Smooth muscle cell (in vitro differentiated cells): ENCODE data around the gene NDUFB6. TPM values are rescaled to one million over a fixed set of nuclear protein-coding genes. Genes with fewer than 3 reads are reported as not detected.

Experiments
- DNase-seq: peaks from one replicate; lab custom pipeline; 2025; ENCODE audit not compliant: unreplicated experiment; lab: John Stamatoyannopoulos, UW
- H2AFZ ChIP-seq: fragments of 200-600 bp; sonication (generic); 2 replicates; pipeline ENCODE4 v1.6.0; 2016; ENCODE audit warnings: antibody characterized with exemption, low read depth, mild to moderate bottlenecking
- H3F3A ChIP-seq: fragments of 200-600 bp; sonication (generic); 2 replicates; pipeline ENCODE4 v1.6.0; 2017; ENCODE audit warnings: antibody characterized with exemption, low read depth
- H3K27ac ChIP-seq: fragments of 200-600 bp; sonication (generic); 2 replicates; pipeline ENCODE4 v1.5.1; 2016; ENCODE audit warnings: low read depth, mild to moderate bottlenecking
- H3K27me3 ChIP-seq: fragments of 200-600 bp; sonication (generic); 2 replicates; pipeline ENCODE4 v1.6.1; 2016; ENCODE audit warnings: low read depth, mild to moderate bottlenecking
- H3K36me3 ChIP-seq: fragments of 200-600 bp; sonication (generic); 2 replicates; pipeline ENCODE4 v1.5.1; 2016; ENCODE audit warnings: low read depth
- H3K4me1 ChIP-seq: fragments of 200-600 bp; sonication (generic); 2 replicates; pipeline ENCODE4 v1.5.1; 2016; ENCODE audit warnings: low read depth
- H3K4me2 ChIP-seq: fragments of 200-600 bp; sonication (generic); 2 replicates; pipeline ENCODE4 v1.6.0; 2016; ENCODE audit warnings: mild to moderate bottlenecking
- H3K4me3 ChIP-seq: fragments of 200-600 bp; sonication (generic); 2 replicates; pipeline ENCODE4 v1.5.1; 2016; ENCODE audit warnings: mild to moderate bottlenecking
- H3K79me2 ChIP-seq: fragments of 200-600 bp; sonication (generic); 2 replicates; pipeline ENCODE4 v1.6.0; 2016; ENCODE audit warnings: low read depth, mild to moderate bottlenecking
- H3K9ac ChIP-seq: fragments of 200-600 bp; sonication (generic); 2 replicates; pipeline ENCODE4 v1.6.0; 2016; ENCODE audit warnings: low read depth
- H3K9me3 ChIP-seq: fragments of 200-600 bp; sonication (generic); replicated peaks from 2 replicates; pipeline ENCODE4 v1.5.1; 2016; ENCODE audit warnings: low read depth
- H4K20me1 ChIP-seq: fragments of 200-600 bp; sonication (generic); 2 replicates; pipeline ENCODE4 v1.6.0; 2016; ENCODE audit warnings: low read depth
- CTCF ChIP-seq: fragments of 200-600 bp; sonication (generic); IDR thresholded peaks from 2 replicates; pipeline ENCODE4 v1.5.1; 2017; ENCODE audit warnings: borderline replicate concordance, mild to moderate bottlenecking, antibody characterized with exemption; ENCODE audit not compliant: insufficient read depth, poor library complexity, severe bottlenecking
- WGBS: methylation state at CpG from one replicate; pipeline ENCODE4 v1.1.7; 2016; ENCODE audit warnings: low lambda C conversion rate; 5-methylcytosine and 5-hydroxymethylcytosine counted together
- polyA plus RNA-seq: library from polyadenylated mRNA; unstranded; fragments of >200 nt; fragmentation: Nextera tagmentation; extraction: Ambion mirVana; gene quantifications from 2 replicates; pipeline ENCODE4 v1.2.1, GENCODE V29; 2016
- total RNA-seq: library from RNA; depleted of rRNA; stranded (reverse); fragments of >200 nt; gene quantifications from 2 replicates; pipeline ENCODE4 v1.2.3, GENCODE V29; 2014

Gene NDUFB6
- total and polyA plus RNA-seq, 2 experiments from 2014 or later, result 162 to 172 TPM

GRCh38 chr9:32503008-32503407 is 70.0 kb downstream of the NDUFB6 start:
- Histone ChIP-seq H3K27ac (no peak overlapping the region), H3K4me3 (no peak overlapping the region), H3F3A (no peaks in the 10 kb centered on the region), H3K9ac (no peak overlapping the region), H2AFZ (no peak overlapping the region), H3K4me1 (no peaks in the 10 kb centered on the region), H3K27me3 (no peaks in the 10 kb centered on the region), H3K9me3 (no peaks in the 10 kb centered on the region), H3K4me2 (no peak overlapping the region), H4K20me1 (no peaks in the 10 kb centered on the region), H3K79me2 (no peaks in the 10 kb centered on the region), H3K36me3 (no peaks in the 10 kb centered on the region)
- TF ChIP-seq CTCF, result no peak
- 77% methylated on average over 3 of the region's 3 CpGs for WGBS
- DNase-seq, result no peak

Other genes starting within 250 kb of the NDUFB6 start
- 72.3 and 83.1 TPM in 2 replicates for gene ACO1, start 188.5 kb downstream of the NDUFB6 start, total RNA-seq
- 54.3 and 74.4 TPM in 2 replicates for gene ACO1, start 188.5 kb downstream of the NDUFB6 start, polyA plus RNA-seq
- gene RIGI, start 47.0 kb downstream of the NDUFB6 start, total RNA-seq, result 4.0 and 6.8 TPM in 2 replicates
- 1.8 and 2.3 TPM in 2 replicates for gene RIGI, start 47.0 kb downstream of the NDUFB6 start, polyA plus RNA-seq
- 2.9 and 3.5 TPM in 2 replicates for gene SMIM27, start 20.8 kb downstream of the NDUFB6 start, total RNA-seq
- 36.6 and 38.9 TPM in 2 replicates for gene SMIM27, start 20.8 kb downstream of the NDUFB6 start, polyA plus RNA-seq
- gene TOPORS, start 20.6 kb downstream of the NDUFB6 start, total RNA-seq, result 25.3 and 34.1 TPM in 2 replicates
- gene TOPORS, start 20.6 kb downstream of the NDUFB6 start, polyA plus RNA-seq, result 13.9 and 14.2 TPM in 2 replicates
- gene TAF1L, start 62.5 kb upstream of the NDUFB6 start, total RNA-seq, result not detected in 2 replicates
- 0.02 TPM in 1 of 2 replicates, not detected in the other for gene TAF1L, start 62.5 kb upstream of the NDUFB6 start, polyA plus RNA-seq
- gene TMEM215, start 210.4 kb upstream of the NDUFB6 start, total RNA-seq, result 12.9 and 16.9 TPM in 2 replicates
- gene TMEM215, start 210.4 kb upstream of the NDUFB6 start, polyA plus RNA-seq, result 5.7 and 8.3 TPM in 2 replicates